Gastroesophageal sphincter (tissue), 3 donors: Measurements from ENCODE around the gene SIPA1L3.

Source experiments
- CTCF ChIP-seq, 4 experiments: fragments of 200-600 bp in 2 of 4; fragments of 450-650 bp in 2 of 4; sonication (generic) in 1 of 4; IDR thresholded peaks; one replicate each; pipeline ENCODE4 v1.5.1; 2017 to 2019; ENCODE audit warnings: antibody characterized with exemption in 4 of 4, mild to moderate bottlenecking in 2 of 4, moderate library complexity in 2 of 4
- EP300 ChIP-seq: sonication (generic); formaldehyde crosslinking; IDR thresholded peaks from one replicate; pipeline ENCODE4 v1.6.1; 2017; ENCODE audit warnings: antibody characterized with exemption, mild to moderate bottlenecking
- POLR2A ChIP-seq, 2 donors: fragments of 450-650 bp; IDR thresholded peaks; one replicate each; pipeline ENCODE4 v1.6.1; 2017; ENCODE audit warnings: antibody characterized with exemption in 2 of 2, mild to moderate bottlenecking in 2 of 2, moderate library complexity in 1 of 2

- TF ChIP-seq POLR2A (IDR thresholded peaks at IDR 0.05) (no peak), CTCF (IDR thresholded peaks at IDR 0.05) (no peak), EP300 (no peak)
These were observed 151.1 kb downstream of the SIPA1L3 start for GRCh38 chr19:38057959-38058690.
